ENCODE results near the gene HDAC4. TPM values are rescaled to one million over a fixed set of nuclear protein-coding genes. Genes with fewer than 3 reads are reported as not detected.

HDAC4 gene
- total RNA-seq, 1 experiment from 2014 or later = 32.0 TPM

- H3K27me3 Mint-ChIP-seq (ENCODE audit: low read depth) = no peaks in the 10 kb centered on the region
- Histone ChIP-seq H3K9ac (ENCODE audit: extremely low read depth, insufficient read length, low read length) (no peak overlapping the region), H3K27me3 (ENCODE audit: insufficient read depth, low read length) (no peaks in the 10 kb centered on the region), H3K27ac (ENCODE audit: insufficient read length, low read depth, low read length) (no peak overlapping the region), H3K14ac (ENCODE audit: insufficient read depth, low read length) (no peak overlapping the region; the same call in 1 of the 2 replicates), H2BK5ac (ENCODE audit: insufficient read length, low read length) (no peak overlapping the region), H3K4me2 (ENCODE audit: insufficient read depth, insufficient read length, low read length) (no peak overlapping the region), H4K20me1 (ENCODE audit: control insufficient read depth, insufficient read depth, insufficient read length) (no peaks in the 10 kb centered on the region), H3K56ac (ENCODE audit: insufficient read length, low read depth, low read length) (no peak overlapping the region), H4K8ac (replicated peaks; ENCODE audit: insufficient read length, low read depth, low read length) (no peak overlapping the region), H2AFZ (ENCODE audit: low read length) (no peak overlapping the region), H3K4ac (ENCODE audit: low read depth, low read length) (no peak overlapping the region), H3K4me1 (ENCODE audit: insufficient read depth, low read length) (no peaks in the 10 kb centered on the region), H2BK15ac (ENCODE audit: low read depth, low read length) (no peak overlapping the region), H3K79me2 (ENCODE audit: insufficient read depth, low read length) (no peaks in the 10 kb centered on the region), H3K79me1 (ENCODE audit: insufficient read depth, low read depth, low read length, poor library complexity, severe bottlenecking) (no peaks in the 10 kb centered on the region), H3T11ph (ENCODE audit: low read length) (no peak overlapping the region), H2BK20ac (ENCODE audit: low read depth, low read length, poor library complexity, severe bottlenecking) (no peak overlapping the region), H2BK120ac (ENCODE audit: low read depth, low read length, poor library complexity, severe bottlenecking) (no peak overlapping the region), H4K91ac (ENCODE audit: insufficient read length, low read depth, low read length) (no peak overlapping the region), H3K23ac (ENCODE audit: insufficient read length, low read depth, low read length) (no peak overlapping the region), H4K5ac (ENCODE audit: insufficient read length, low read depth, low read length) (no peak overlapping the region), H3K23me2 (ENCODE audit: insufficient read length, low read depth, low read length, poor library complexity, severe bottlenecking) (peaks cover 3% of the 10 kb centered on the region), H2BK12ac (ENCODE audit: insufficient read length, low read depth, low read length) (no peak overlapping the region), H3K18ac (ENCODE audit: insufficient read length, low read depth, low read length) (no peak overlapping the region), H3K9me3 (ENCODE audit: control insufficient read depth, low read depth, low read length) (no peaks in the 10 kb centered on the region), H2AK5ac (ENCODE audit: insufficient read length, low read length) (no peak overlapping the region)
- no peak for TF ChIP-seq CTCF (conservative IDR thresholded peaks at IDR 0.05)
- H3K9me3 Mint-ChIP-seq = peaks cover 0 to 7% of the 10 kb centered on the region in 2 experiments; a peak in 2 of 5 replicates
- WGBS (ENCODE audit: extremely low coverage, insufficient read length, low lambda C conversion rate) = no CpG with 5 or more reads among the region's 16 CpGs
- H3K4me3 Mint-ChIP-seq = no peak overlapping the region
- no peak for DNase-seq
- H3K27ac Mint-ChIP-seq = peak overlapping the region in 1 of 3 experiments; percentile 89; a peak in 1 of 7 replicates
- H3K4me1 Mint-ChIP-seq = no peaks in the 10 kb centered on the region
- peaks cover 17 to 31% (median 21%) of the 10 kb centered on the region in 3 experiments for H3K36me3 Mint-ChIP-seq (ENCODE audit: insufficient read depth in 1 of 3, low read depth in 3 of 3)
These were observed 279.2 kb downstream of the HDAC4 start for GRCh38 chr2:239121600-239122012.
